NCI-H2227 treated with DMSO at 0.1 percent for 48 hours (cell line): ENCODE measurements around the gene KCNAB3.

Experiments used
- DNase-seq: peaks from one replicate; lab custom pipeline; 2025; lab: John Stamatoyannopoulos, UW

KCNAB3 gene

GRCh38 chr17:7940743-7941142 is 11.1 kb upstream of the KCNAB3 start:
- DNase-seq: no peak

GRCh38 chr17:7940034-7940433 is 10.4 kb upstream of the KCNAB3 start:
- DNase-seq: no peak

- DNase-seq: no peak
Measured at GRCh38 chr17:7935859-7936258, 6.2 kb upstream of the KCNAB3 start.

GRCh38 chr17:7932949-7933348 is 3.3 kb upstream of the KCNAB3 start:
- no peak for DNase-seq

GRCh38 chr17:7932483-7932891 is 2.8 kb upstream of the KCNAB3 start:
- DNase-seq: no peak

GRCh38 chr17:7931709-7932482 is 2.2 kb upstream of the KCNAB3 start, which contains the start of the genes CNTROB and TRAPPC1:
TSS of gene CNTROB (plus strand) at chr17:7932206. CDS start at chr17:7933080, 874 bp downstream.
TSS of gene TRAPPC1 (minus strand) at chr17:7931946. CDS start at chr17:7931829, 117 bp downstream.
- DNase-seq: peak; percentile 95

- no peak for DNase-seq
Measured at GRCh38 chr17:7930841-7931631, 1.4 kb upstream of the KCNAB3 start.

GRCh38 chr17:7927596-7927995 is 2.1 kb downstream of the KCNAB3 start:
- no peak for DNase-seq

GRCh38 chr17:7922845-7923628 is 6.6 kb downstream of the KCNAB3 start:
- DNase-seq: no peak

GRCh38 chr17:7922269-7922844 is 7.3 kb downstream of the KCNAB3 start:
- DNase-seq: no peak

- no peak for DNase-seq
Measured at GRCh38 chr17:7916808-7917207, 12.8 kb downstream of the KCNAB3 start.

GRCh38 chr17:7916385-7916682 is 13.3 kb downstream of the KCNAB3 start:
- no peak for DNase-seq

- DNase-seq: peak; percentile 92
Measured at GRCh38 chr17:7915611-7916384, 13.9 kb downstream of the KCNAB3 start, which contains the start of gene RNF227. TSS of gene RNF227 (minus strand) at chr17:7916289. CDS start at chr17:7916195, 94 bp downstream.

GRCh38 chr17:7915179-7915610 is 14.5 kb downstream of the KCNAB3 start:
- no peak for DNase-seq

GRCh38 chr17:7912927-7913524 is 16.6 kb downstream of the KCNAB3 start:
- DNase-seq: peak; percentile 26

GRCh38 chr17:7911116-7911515 is 18.5 kb downstream of the KCNAB3 start:
- no peak for DNase-seq

GRCh38 chr17:7910711-7911110 is 18.9 kb downstream of the KCNAB3 start:
- DNase-seq: no peak

- DNase-seq: no peak
Measured at GRCh38 chr17:7910281-7910680, 19.4 kb downstream of the KCNAB3 start.

- DNase-seq: no peak
Measured at GRCh38 chr17:7909089-7909488, 20.6 kb downstream of the KCNAB3 start.
